Fibroblast of lung (primary cell): ENCODE data around the gene CDC37.

Experiments
- EZH2 ChIP-seq: IDR thresholded peaks from 2 replicates; pipeline ENCODE4 v1.5.1; 2012; ENCODE audit warnings: low read length, control low read depth, mild to moderate bottlenecking; ENCODE audit errors: missing control alignments
- TF ChIP-seq, protein P1 (sequence below), 2 donors: IDR thresholded peaks in 1 of 2; conservative IDR thresholded peaks in 1 of 2; 1 replicate in 1 of 2; 2 replicates in 1 of 2; pipeline ENCODE4 v1.5.1; 2011 to 2012; ENCODE audit warnings: low read length in 2 of 2, control low read depth in 1 of 2, inconsistent platforms in 1 of 2, low read depth in 1 of 2, mild to moderate bottlenecking in 1 of 2

DNA sequence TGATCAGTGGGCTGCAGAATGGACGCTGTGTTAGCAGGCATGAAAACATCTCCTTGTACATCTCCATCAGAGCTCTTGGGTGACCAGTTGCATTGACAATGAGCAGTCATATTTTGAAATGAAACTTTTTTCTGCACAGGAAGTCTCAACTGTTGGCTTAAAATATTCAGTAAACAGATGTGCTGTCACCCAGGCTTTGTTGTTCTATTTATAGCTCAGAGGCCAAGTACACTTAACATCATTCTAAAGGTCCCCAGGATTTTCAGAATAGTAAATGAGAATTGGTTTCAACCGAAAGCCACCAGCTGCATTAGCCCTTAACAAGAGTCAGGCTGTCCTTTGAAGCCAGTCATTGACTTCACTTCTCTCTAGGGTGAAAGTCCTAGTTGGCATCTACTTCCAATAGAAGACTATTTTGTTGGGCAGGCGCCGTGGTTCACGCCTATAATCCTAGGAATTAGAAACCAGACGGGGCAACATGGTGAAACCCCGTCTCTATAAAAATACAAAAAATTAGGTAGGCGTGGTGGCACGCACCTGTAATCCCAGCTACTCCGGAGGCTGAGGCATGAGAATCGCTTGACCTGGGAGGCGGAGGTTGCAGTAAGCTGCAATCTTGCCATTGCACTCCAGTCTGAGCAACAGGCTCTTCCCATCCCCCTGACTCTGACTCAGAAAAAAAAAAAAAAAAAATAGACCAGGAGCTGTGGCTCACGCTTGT lies 9.1 kb upstream of the CDC37 start:
- TF ChIP-seq, protein P1, sequence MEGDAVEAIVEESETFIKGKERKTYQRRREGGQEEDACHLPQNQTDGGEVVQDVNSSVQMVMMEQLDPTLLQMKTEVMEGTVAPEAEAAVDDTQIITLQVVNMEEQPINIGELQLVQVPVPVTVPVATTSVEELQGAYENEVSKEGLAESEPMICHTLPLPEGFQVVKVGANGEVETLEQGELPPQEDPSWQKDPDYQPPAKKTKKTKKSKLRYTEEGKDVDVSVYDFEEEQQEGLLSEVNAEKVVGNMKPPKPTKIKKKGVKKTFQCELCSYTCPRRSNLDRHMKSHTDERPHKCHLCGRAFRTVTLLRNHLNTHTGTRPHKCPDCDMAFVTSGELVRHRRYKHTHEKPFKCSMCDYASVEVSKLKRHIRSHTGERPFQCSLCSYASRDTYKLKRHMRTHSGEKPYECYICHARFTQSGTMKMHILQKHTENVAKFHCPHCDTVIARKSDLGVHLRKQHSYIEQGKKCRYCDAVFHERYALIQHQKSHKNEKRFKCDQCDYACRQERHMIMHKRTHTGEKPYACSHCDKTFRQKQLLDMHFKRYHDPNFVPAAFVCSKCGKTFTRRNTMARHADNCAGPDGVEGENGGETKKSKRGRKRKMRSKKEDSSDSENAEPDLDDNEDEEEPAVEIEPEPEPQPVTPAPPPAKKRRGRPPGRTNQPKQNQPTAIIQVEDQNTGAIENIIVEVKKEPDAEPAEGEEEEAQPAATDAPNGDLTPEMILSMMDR (conservative IDR thresholded peaks at IDR 0.05 in 1 of 2, IDR thresholded peaks at IDR 0.05 in 1 of 2; ENCODE audit: low read depth in 1 of 2, low read length in 2 of 2) = no peak
- no peak for TF ChIP-seq EZH2
